GM12878 (cell line): ENCODE measurements around the gene SCNN1A. TPM values are rescaled to one million over a fixed set of nuclear protein-coding genes. Genes with fewer than 3 reads are reported as not detected.

Experiments
- ATAC-seq: fragments of 200-7000 bp; cut with Tn5 transposase; 3 replicates; pipeline ENCODE4 v1.9.1; 2020; ENCODE audit warnings: mild to moderate bottlenecking, moderate library complexity
- BruUV-seq: library from RNA; stranded (reverse); fragments of 400-500 nt; replicated peaks from 2 replicates; lab custom pipeline; 2021; lab: Mats Ljungman, UMichigan
- CTCF ChIA-PET: fragments of 300-600 bp; sonication (Branson Sonifier 250); formaldehyde crosslinking; extraction: SDS; loops from one replicate; lab custom pipeline; 2021; ENCODE audit warnings: inconsistent platforms; lab: Yijun Ruan, JAX
- POLR2A ChIA-PET: fragments of 350-600 bp; formaldehyde crosslinking; extraction: SDS; loops from one replicate; lab custom pipeline; 2021; ENCODE audit warnings: inconsistent platforms; lab: Charles Lee
- RAD21 ChIA-PET: fragments of 300-600 bp; sonication (Branson Sonifier 250); formaldehyde crosslinking; loops from one replicate; lab custom pipeline; 2023; ENCODE audit warnings: antibody characterized with exemption; ENCODE audit not compliant: unreplicated experiment; lab: Charles Lee
- SMC1A ChIA-PET: fragments of 300-600 bp; sonication (Branson Sonifier 250); formaldehyde crosslinking; loops from one replicate; lab custom pipeline; 2023; ENCODE audit not compliant: unreplicated experiment, uncharacterized antibody; lab: Charles Lee
- DNase-seq: peaks from one replicate; pipeline ENCODE4 v3.0.0-alpha.2; 2011; ENCODE audit warnings: low read depth, low spot score
- FAIRE-seq: peaks from 3 replicates; lab custom pipeline; 2011; peaks lifted over from hg19 to GRCh38; lab: Jason Lieb, UNC
- H2AFZ ChIP-seq: 2 replicates; pipeline ENCODE4 v1.6.0; 2011; ENCODE audit warnings: low read depth, low read length, control low read depth; ENCODE audit not compliant: control insufficient read depth
- H3K27ac ChIP-seq: 2 replicates; pipeline ENCODE4 v1.5.1; 2011; ENCODE audit warnings: control low read depth; ENCODE audit not compliant: control insufficient read depth, insufficient read depth
- H3K27me3 ChIP-seq, 2 experiments: replicated peaks in 1 of 2; 2 replicates each; pipeline versions ENCODE4 v1.6.0 to v1.6.1; 2011; ENCODE audit warnings: low read length in 1 of 2; ENCODE audit not compliant: control insufficient read depth in 2 of 2, insufficient read depth in 2 of 2
- H3K36me3 ChIP-seq, 2 experiments: 2 replicates each; pipeline ENCODE4 v1.5.1; 2011; ENCODE audit warnings: low read length in 1 of 2; ENCODE audit not compliant: control insufficient read depth in 2 of 2, insufficient read depth in 2 of 2
- H3K4me1 ChIP-seq: 2 replicates; pipeline ENCODE4 v1.6.1; 2011; ENCODE audit warnings: mild to moderate bottlenecking, low read length, moderate library complexity, mixed read lengths; ENCODE audit not compliant: control insufficient read depth, insufficient read depth
- H3K4me2 ChIP-seq: 2 replicates; pipeline ENCODE4 v1.6.0; 2011; ENCODE audit warnings: control low read depth; ENCODE audit not compliant: control insufficient read depth, insufficient read depth
- H3K4me3 ChIP-seq: fragments of 200-600 bp; sonication (generic); 2 replicates; pipeline ENCODE4 v1.5.1; 2016
- H3K79me2 ChIP-seq: 2 replicates; pipeline ENCODE4 v1.6.0; 2011; ENCODE audit warnings: low read length; ENCODE audit not compliant: control insufficient read depth, insufficient read depth
- H3K9ac ChIP-seq: 2 replicates; pipeline ENCODE4 v1.8.0; 2011; ENCODE audit warnings: low read length, control low read depth, mixed read lengths; ENCODE audit not compliant: control insufficient read depth, insufficient read depth
- H3K9me3 ChIP-seq: replicated peaks from 3 replicates; pipeline ENCODE4 v1.5.1; 2011; ENCODE audit warnings: mild to moderate bottlenecking, low read length; ENCODE audit not compliant: control insufficient read depth, insufficient read depth
- H4K20me1 ChIP-seq: 2 replicates; pipeline ENCODE4 v1.6.0; 2011; ENCODE audit not compliant: control insufficient read depth, insufficient read depth
- CTCF ChIP-seq, 3 experiments: IDR thresholded peaks in 2 of 3; conservative IDR thresholded peaks in 1 of 3; 2 replicates each; pipeline ENCODE4 v1.5.1; 2011; ENCODE audit warnings: low read depth in 3 of 3, low read length in 3 of 3, mild to moderate bottlenecking in 3 of 3, control low read depth in 2 of 3, moderate library complexity in 2 of 3, inconsistent platforms in 1 of 3, mixed read lengths in 1 of 3; ENCODE audit not compliant: control insufficient read depth in 2 of 3, insufficient read depth in 1 of 3; ENCODE audit errors: extremely low read depth in 1 of 3
- MYB ChIP-seq: fragments of 150-350 bp; IDR thresholded peaks from 2 replicates; pipeline ENCODE4 v1.6.1; 2014; ENCODE audit warnings: mild to moderate bottlenecking, low read depth, low read length, borderline replicate concordance
- SUZ12 ChIP-seq: fragments of 200-600 bp; sonication (generic); IDR thresholded peaks from one replicate; pipeline ENCODE4 v1.6.1; 2018; ENCODE audit warnings: antibody characterized with exemption, mild to moderate bottlenecking; ENCODE audit not compliant: unreplicated experiment
- WRNIP1 ChIP-seq: IDR thresholded peaks from 2 replicates; pipeline ENCODE4 v1.6.1; 2011; ENCODE audit warnings: low read depth, low read length, improper control_type of control experiment, borderline replicate concordance
- WGBS: methylation state at CpG from one replicate; pipeline ENCODE4 v1.1.6; 2016; ENCODE audit warnings: low lambda C conversion rate; ENCODE audit not compliant: insufficient replicate concordance, insufficient coverage; ENCODE audit errors: missing lambda C conversion rate; 5-methylcytosine and 5-hydroxymethylcytosine counted together
- in situ Hi-C: fragments of 300-500 bp; cut with MboI; formaldehyde crosslinking; loops from 9 replicates; pipeline ENCODE4 v1.14.3; 2018; ENCODE audit warnings: mixed read lengths
- intact Hi-C: fragments of 100-400 bp; cut with micrococcal nuclease; formaldehyde crosslinking; loops from one replicate; pipeline ENCODE4 v1.14.2; 2022; ENCODE audit not compliant: unreplicated experiment
- polyA plus RNA-seq, 11 experiments: library from polyadenylated mRNA; depleted of rRNA in 4 of 11; unstranded in 6 of 11; stranded (reverse) in 5 of 11; fragments of >200 nt; fragmentation: Nextera tagmentation in 4 of 11; fragmentation: Illumina TruSeq in 1 of 11; extraction: Ambion mirVana in 4 of 11; extraction: Trizol in 1 of 11; gene quantifications; 1 replicate in 1 of 11; 2 replicates in 10 of 11; pipeline versions ENCODE4 v1.2.1 to v1.2.3, GENCODE V29; 2011 to 2016; ENCODE audit warnings: inconsistent platforms in 2 of 11, missing spikeins in 2 of 11, low read depth in 1 of 11
- total RNA-seq, 4 experiments: library from RNA; depleted of rRNA in 3 of 4; stranded (reverse); fragments of >200 nt in 3 of 4; fragmentation: Illumina TruSeq in 1 of 4; extraction: Trizol in 1 of 4; gene quantifications; 2 replicates each; pipeline versions ENCODE4 v1.2.1 to v1.2.3, GENCODE V29; 2013 to 2021
- TF ChIP-seq, protein P1 (sequence below): IDR thresholded peaks from 2 replicates; pipeline ENCODE4 v1.6.1; 2012; ENCODE audit warnings: low read depth, low read length, improper control_type of control experiment

Gene SCNN1A
- total and polyA plus RNA-seq, 10 of the 15 experiments (the other 5 are each of a cell fraction or from before 2014, with no cell fraction given) = 0.14 to 0.69 TPM; not detected in 8

DNA sequence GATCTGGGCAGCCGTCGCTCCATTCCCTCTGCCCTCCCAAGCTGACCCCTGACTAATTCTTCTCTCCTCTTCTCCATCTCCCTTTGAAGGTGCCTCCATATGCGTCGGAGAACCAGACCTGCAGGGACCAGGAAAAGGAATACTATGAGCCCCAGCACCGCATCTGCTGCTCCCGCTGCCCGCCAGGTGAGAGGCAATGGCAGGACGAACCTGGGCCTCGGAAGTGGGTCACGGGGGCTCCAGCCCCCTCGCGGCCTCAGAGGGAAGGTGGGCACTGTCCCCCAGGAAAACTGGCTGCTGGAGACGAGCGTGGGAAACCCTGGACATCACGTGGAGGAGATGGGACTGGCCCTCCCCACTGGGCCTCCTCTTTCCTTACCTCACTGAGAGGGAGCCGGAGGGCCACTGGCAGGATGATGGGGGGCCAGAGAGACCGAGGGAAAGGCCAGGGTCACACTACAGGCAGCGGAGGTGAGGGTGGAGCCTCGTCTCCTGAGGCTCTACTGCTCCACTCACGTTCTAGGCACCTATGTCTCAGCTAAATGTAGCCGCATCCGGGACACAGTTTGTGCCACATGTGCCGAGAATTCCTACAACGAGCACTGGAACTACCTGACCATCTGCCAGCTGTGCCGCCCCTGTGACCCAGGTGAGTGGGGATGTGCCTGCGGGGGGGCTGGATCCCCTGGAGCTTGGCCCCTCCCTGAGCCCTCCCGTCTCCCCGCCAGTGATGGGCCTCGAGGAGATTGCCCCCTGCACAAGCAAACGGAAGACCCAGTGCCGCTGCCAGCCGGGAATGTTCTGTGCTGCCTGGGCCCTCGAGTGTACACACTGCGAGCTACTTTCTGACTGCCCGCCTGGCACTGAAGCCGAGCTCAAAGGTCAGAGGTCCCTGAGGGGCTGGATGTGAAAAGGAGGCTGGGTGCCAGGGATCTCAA is 9.4 kb upstream of the SCNN1A start:
- ChIA-PET RAD21 (no interaction called here), CTCF (no interaction called here), SMC1A (no interaction called here), POLR2A (no interaction called here)
- ATAC-seq (no peak), FAIRE-seq (no peak), DNase-seq (no peak)
- Histone ChIP-seq H3K4me3 (no peak overlapping the region), H3K4me1 (no peaks in the 10 kb centered on the region), H2AFZ (no peak overlapping the region), H3K4me2 (no peak overlapping the region), H3K9me3 (no peaks in the 10 kb centered on the region), H3K27ac (no peak overlapping the region), H3K27me3 (peaks cover 13 to 15% of the 10 kb centered on the region in 2 experiments; a peak in 3 of 4 replicates), H3K9ac (no peak overlapping the region), H3K79me2 (no peaks in the 10 kb centered on the region), H3K36me3 (no peaks in the 10 kb centered on the region), H4K20me1 (no peaks in the 10 kb centered on the region; the same call in 1 of the 2 replicates)
- intact Hi-C loops (no loop called here), in situ Hi-C loops (no loop called here)
- WGBS = 57% methylated on average over 36 of the region's 36 CpGs
- TF ChIP-seq WRNIP1 = no peak
- no TSS peak for BruUV-seq

DNA sequence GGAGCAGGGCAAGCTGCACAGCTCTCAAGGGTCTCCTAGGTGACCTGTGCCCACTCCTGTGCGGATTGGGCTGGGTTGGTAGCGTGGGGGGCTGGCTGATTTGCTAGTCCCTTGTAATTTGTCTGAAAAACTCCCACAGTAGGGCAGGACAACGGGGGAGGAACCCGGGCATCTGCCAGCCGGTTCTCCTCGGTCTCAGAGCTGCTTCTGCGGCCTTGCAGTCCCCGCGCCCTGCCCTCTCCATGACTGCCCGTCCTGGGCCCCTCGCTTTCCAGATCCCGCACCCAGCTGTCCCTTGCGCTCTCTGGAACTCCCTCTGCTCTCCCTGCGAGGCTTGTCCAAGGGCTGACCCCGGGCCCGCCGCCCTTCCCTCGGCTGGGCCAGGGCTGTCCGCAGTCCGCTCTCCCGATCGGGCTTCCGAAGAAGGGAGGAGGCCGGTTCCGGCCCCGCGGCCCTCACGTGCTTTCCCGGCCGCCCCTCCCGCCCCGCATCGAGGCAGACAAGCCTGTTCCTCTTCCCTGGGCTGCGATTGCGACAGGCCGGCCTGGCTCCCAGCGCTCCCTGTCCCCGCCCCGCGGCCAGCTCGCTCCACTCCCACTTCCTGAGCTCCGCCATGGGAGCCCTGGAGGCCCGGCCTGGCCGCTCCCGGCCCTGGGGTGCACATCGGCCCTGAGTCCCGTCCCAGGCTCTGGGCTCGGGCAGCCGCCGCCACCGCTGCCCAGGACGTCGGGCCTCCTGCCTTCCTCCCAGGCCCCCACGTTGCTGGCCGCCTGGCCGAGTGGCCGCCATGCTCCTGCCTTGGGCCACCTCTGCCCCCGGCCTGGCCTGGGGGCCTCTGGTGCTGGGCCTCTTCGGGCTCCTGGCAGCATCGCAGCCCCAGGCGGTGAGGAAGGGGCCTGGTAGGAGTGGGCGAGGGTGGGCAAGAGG is 8.5 kb upstream of the SCNN1A start, which contains the start of gene LTBR:
Gene LTBR, plus strand, starts transcription at position 591 of the 927 bp plus-strand sequence. Its CDS starts 197 bp downstream, at position 788.
- Histone ChIP-seq H3K79me2 (no peaks in the 10 kb centered on the region), H3K4me3 (peak within 1 kb of the TSS; percentile 27; the same call in 1 of the 2 replicates), H3K9me3 (no peaks in the 10 kb centered on the region), H3K27me3 (peaks cover 13 to 15% of the 10 kb centered on the region in 2 experiments; a peak in 3 of 4 replicates), H3K27ac (no peak within 1 kb of the TSS), H3K9ac (no peak within 1 kb of the TSS), H4K20me1 (no peaks in the 10 kb centered on the region; the same call in 1 of the 2 replicates), H3K4me1 (no peaks in the 10 kb centered on the region), H2AFZ (no peak within 1 kb of the TSS), H3K36me3 (no peaks in the 10 kb centered on the region), H3K4me2 (peak within 1 kb of the TSS; percentile 30; the same call in 1 of the 2 replicates)
- WGBS = 15% methylated on average over 44 of the region's 62 CpGs
- ATAC-seq = peak; percentile 19; the same call in 2 of the 3 replicates
- no TSS peak for BruUV-seq
- in situ Hi-C loops = no loop called here
- intact Hi-C loops = no loop called here
- CTCF ChIA-PET = interaction anchor here (0.6 kb wide), 1 partner anchor 131 kb away, joined by 3 read pairs; no protein-coding TSS in a partner anchor
- no peak for FAIRE-seq
- POLR2A ChIA-PET = no interaction called here
- TF ChIP-seq MYB = no peak
- TF ChIP-seq CTCF (IDR thresholded peaks at IDR 0.05 in 2 of 3, conservative IDR thresholded peaks at IDR 0.05 in 1 of 3; ENCODE audit: control insufficient read depth in 2 of 3, extremely low read depth in 1 of 3, insufficient read depth in 1 of 3, low read depth in 3 of 3, low read length in 3 of 3) = no peak
- peak; percentile 63 for TF ChIP-seq SUZ12
- TF ChIP-seq, protein P1, sequence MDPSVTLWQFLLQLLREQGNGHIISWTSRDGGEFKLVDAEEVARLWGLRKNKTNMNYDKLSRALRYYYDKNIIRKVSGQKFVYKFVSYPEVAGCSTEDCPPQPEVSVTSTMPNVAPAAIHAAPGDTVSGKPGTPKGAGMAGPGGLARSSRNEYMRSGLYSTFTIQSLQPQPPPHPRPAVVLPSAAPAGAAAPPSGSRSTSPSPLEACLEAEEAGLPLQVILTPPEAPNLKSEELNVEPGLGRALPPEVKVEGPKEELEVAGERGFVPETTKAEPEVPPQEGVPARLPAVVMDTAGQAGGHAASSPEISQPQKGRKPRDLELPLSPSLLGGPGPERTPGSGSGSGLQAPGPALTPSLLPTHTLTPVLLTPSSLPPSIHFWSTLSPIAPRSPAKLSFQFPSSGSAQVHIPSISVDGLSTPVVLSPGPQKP = no peak
- SMC1A ChIA-PET = no interaction called here
- RAD21 ChIA-PET = no interaction called here
- DNase-seq = no peak
